SK-N-SH (cell line): ENCODE measurements around the gene RNF180. TPM values are rescaled to one million over a fixed set of nuclear protein-coding genes. Genes with fewer than 3 reads are reported as not detected.

Experiments used
- CTCF ChIA-PET: fragments of 300-600, 350-600 bp; formaldehyde crosslinking; extraction: SDS; loops from one replicate; lab custom pipeline; 2021; lab: Yijun Ruan, JAX
- POLR2A ChIA-PET: fragments of 350-600 bp; sonication (Branson Sonifier 250); formaldehyde crosslinking; extraction: SDS; loops from one replicate; lab custom pipeline; 2020; ENCODE audit warnings: antibody characterized with exemption, inconsistent platforms; lab: Yijun Ruan, JAX
- DNase-seq: peaks from one replicate; pipeline ENCODE4 v3.0.0; 2012
- H2AFZ ChIP-seq: fragments of 200-600 bp; sonication (generic); 2 replicates; pipeline ENCODE4 v1.8.1; 2016; ENCODE audit warnings: antibody characterized with exemption, mild to moderate bottlenecking, low read depth
- H3F3A ChIP-seq: fragments of 200-600 bp; sonication (generic); replicated peaks from 2 replicates; pipeline ENCODE3; 2016; ENCODE audit warnings: antibody characterized with exemption, mild to moderate bottlenecking; ENCODE audit not compliant: insufficient read depth
- H3K27ac ChIP-seq, 2 experiments: fragments of 200-500 bp in 1 of 2; fragments of 200-600 bp in 1 of 2; sonication (Bioruptor generic) in 1 of 2; sonication (generic), shearing (Covaris generic) in 1 of 2; 2 replicates each; pipeline versions ENCODE4 v1.5.1 to v1.6.1; 2014 to 2016; ENCODE audit warnings: low read depth in 2 of 2, inconsistent platforms in 1 of 2, low read length in 1 of 2, mild to moderate bottlenecking in 1 of 2, mixed read lengths in 1 of 2
- H3K27me3 ChIP-seq: fragments of 200-600 bp; sonication (generic), shearing (Covaris generic); 2 replicates; pipeline ENCODE4 v1.6.1; 2016; ENCODE audit warnings: mixed run types; ENCODE audit not compliant: insufficient read depth
- H3K36me3 ChIP-seq, 2 experiments: fragments of 200-500 bp in 1 of 2; fragments of 200-600 bp in 1 of 2; sonication (Bioruptor generic) in 1 of 2; sonication (generic) in 1 of 2; replicated peaks in 1 of 2; 2 replicates each; pipeline versions ENCODE3 to v1.5.1; 2014 to 2016; ENCODE audit warnings: low read length in 1 of 2, mild to moderate bottlenecking in 1 of 2; ENCODE audit not compliant: insufficient read depth in 2 of 2, control insufficient read depth in 1 of 2
- H3K4me1 ChIP-seq, 2 experiments: fragments of 200-500 bp in 1 of 2; fragments of 200-600 bp in 1 of 2; sonication (Bioruptor generic) in 1 of 2; sonication (generic), shearing (Covaris generic) in 1 of 2; 2 replicates each; pipeline versions ENCODE4 v1.5.1 to v1.6.1; 2014 to 2016; ENCODE audit warnings: low read depth in 1 of 2, low read length in 1 of 2, mixed run types in 1 of 2; ENCODE audit not compliant: insufficient read depth in 2 of 2, control insufficient read depth in 1 of 2
- H3K4me2 ChIP-seq: fragments of 200-600 bp; sonication (generic), shearing (Covaris generic); 2 replicates; pipeline ENCODE4 v1.6.1; 2017; ENCODE audit warnings: mixed run types
- H3K4me3 ChIP-seq, 2 experiments: fragments of 200-500 bp in 1 of 2; fragments of 200-600 bp in 1 of 2; sonication (Bioruptor generic) in 1 of 2; sonication (generic), shearing (Covaris generic) in 1 of 2; 2 replicates each; pipeline versions ENCODE4 v1.5.1 to v1.8.1; 2014 to 2016; ENCODE audit warnings: low read depth in 2 of 2, inconsistent platforms in 1 of 2, low read length in 1 of 2, mild to moderate bottlenecking in 1 of 2, mixed read lengths in 1 of 2, moderate library complexity in 1 of 2
- H3K79me2 ChIP-seq: fragments of 200-600 bp; sonication (generic); 2 replicates; pipeline ENCODE4 v1.8.1; 2017; ENCODE audit warnings: mild to moderate bottlenecking; ENCODE audit not compliant: insufficient read depth
- H3K9ac ChIP-seq: fragments of 200-600 bp; sonication (generic); 2 replicates; pipeline ENCODE4 v1.6.1; 2017; ENCODE audit warnings: mixed run types
- H3K9me2 ChIP-seq: fragments of 200-600 bp; sonication (generic); 2 replicates; pipeline ENCODE4 v1.6.1; 2017; ENCODE audit warnings: mixed run types
- H3K9me3 ChIP-seq: fragments of 200-600 bp; sonication (generic); 2 replicates; pipeline ENCODE4 v1.6.1; 2017; ENCODE audit warnings: mixed run types, mild to moderate bottlenecking, moderate library complexity
- H4K20me1 ChIP-seq: fragments of 200-600 bp; sonication (generic); 2 replicates; pipeline ENCODE4 v1.6.1; 2017; ENCODE audit warnings: mild to moderate bottlenecking, mixed run types; ENCODE audit not compliant: insufficient read depth
- CHD2 ChIP-seq: fragments of 150-350 bp; IDR thresholded peaks from 2 replicates; pipeline ENCODE4 v1.6.1; 2018; ENCODE audit warnings: low read length; ENCODE audit not compliant: partially characterized antibody
- CTCF ChIP-seq: fragments of 200-600 bp; sonication (generic); IDR thresholded peaks from 2 replicates; pipeline ENCODE4 v1.6.1; 2017; ENCODE audit warnings: antibody characterized with exemption, mild to moderate bottlenecking, moderate library complexity
- EP300 ChIP-seq, 2 experiments: IDR thresholded peaks; 2 replicates each; pipeline versions ENCODE4 v1.4.0 to v1.6.1; 2012; ENCODE audit warnings: borderline replicate concordance in 1 of 2, low read depth in 1 of 2, low read length in 1 of 2
- FOXJ3 ChIP-seq: sonication (generic); formaldehyde crosslinking; IDR thresholded peaks from 2 replicates; pipeline ENCODE4 v1.5.1; 2020; ENCODE audit warnings: mild to moderate bottlenecking, missing genetic modification reagents
- FOXM1 ChIP-seq: IDR thresholded peaks from 2 replicates; pipeline ENCODE4 v1.4.0; 2012; ENCODE audit warnings: low read depth, mild to moderate bottlenecking
- GABPA ChIP-seq: IDR thresholded peaks from 2 replicates; pipeline ENCODE4 v1.4.0; 2012; ENCODE audit warnings: low read depth, mild to moderate bottlenecking
- GATA2 ChIP-seq: sonication (generic); formaldehyde crosslinking; IDR thresholded peaks from 2 replicates; pipeline ENCODE4 v1.5.0; 2020; ENCODE audit warnings: mild to moderate bottlenecking, missing genetic modification reagents
- IRF3 ChIP-seq: fragments of 150-350 bp; IDR thresholded peaks from 2 replicates; pipeline ENCODE4 v1.6.1; 2016; ENCODE audit warnings: mild to moderate bottlenecking, low read depth, low read length
- MEF2A ChIP-seq: IDR thresholded peaks from 2 replicates; pipeline ENCODE4 v1.4.0; 2012; ENCODE audit warnings: low read depth, borderline replicate concordance
- MXI1 ChIP-seq: IDR thresholded peaks from 2 replicates; pipeline ENCODE4 v1.6.1; 2012; ENCODE audit warnings: mild to moderate bottlenecking, low read depth, low read length, improper control_type of control experiment
- PBX3 ChIP-seq: IDR thresholded peaks from 2 replicates; pipeline ENCODE4; 2012
- RCOR1 ChIP-seq: fragments of 150-350 bp; IDR thresholded peaks from 2 replicates; pipeline ENCODE4 v1.6.1; 2017; ENCODE audit warnings: antibody characterized with exemption, low read length
- RFX5 ChIP-seq: IDR thresholded peaks from 2 replicates; pipeline ENCODE4 v1.6.1; 2012; ENCODE audit warnings: mild to moderate bottlenecking, improper control_type of control experiment, low read length
- SIN3A ChIP-seq: IDR thresholded peaks from 2 replicates; pipeline ENCODE4 v1.6.1; 2012; ENCODE audit warnings: low read depth, mild to moderate bottlenecking, low read length, moderate library complexity, borderline replicate concordance
- TCF12 ChIP-seq: IDR thresholded peaks from 2 replicates; pipeline ENCODE4 v1.4.0; 2012
- TEAD4 ChIP-seq: IDR thresholded peaks from 2 replicates; pipeline ENCODE4 v1.4.0; 2012; ENCODE audit warnings: mild to moderate bottlenecking, borderline replicate concordance; ENCODE audit not compliant: insufficient read depth
- USF1 ChIP-seq: IDR thresholded peaks from 2 replicates; pipeline ENCODE4 v1.4.0; 2012; ENCODE audit warnings: low read depth, borderline replicate concordance
- USF2 ChIP-seq: fragments of 150-350 bp; IDR thresholded peaks from 2 replicates; pipeline ENCODE4 v1.6.1; 2017; ENCODE audit warnings: antibody characterized with exemption, low read length, low read depth, borderline replicate concordance
- ZBTB33 ChIP-seq: IDR thresholded peaks from 2 replicates; pipeline ENCODE4 v1.4.0; 2012; ENCODE audit warnings: low read depth, borderline replicate concordance
- WGBS: methylation state at CpG from one replicate; pipeline ENCODE4 v1.1.6; 2017; ENCODE audit warnings: low lambda C conversion rate; 5-methylcytosine and 5-hydroxymethylcytosine counted together
- polyA plus RNA-seq, 3 experiments: library from polyadenylated mRNA; depleted of rRNA; stranded (reverse); fragments of >200 nt; gene quantifications; 2 replicates each; pipeline ENCODE4 v1.2.3, GENCODE V29; 2012

Gene RNF180
- polyA plus RNA-seq, 1 of the 3 experiments (the other 2 are of a cell fraction), result 0.02 TPM

GRCh38 chr5:64308135-64308534, 142.5 kb downstream of the RNF180 start:
- no peaks in the 10 kb centered on the region for H3K79me2 ChIP-seq
- no peaks in the 10 kb centered on the region for H3K4me1 ChIP-seq
- POLR2A ChIA-PET, result no interaction called here
- DNase-seq, result no peak
- no peak overlapping the region for H3K9ac ChIP-seq
- H3K27me3 ChIP-seq, result no peaks in the 10 kb centered on the region
- CTCF ChIA-PET, result no interaction called here
- no peaks in the 10 kb centered on the region for H3K36me3 ChIP-seq
- no peak overlapping the region for H2AFZ ChIP-seq
- no peaks in the 10 kb centered on the region for H4K20me1 ChIP-seq
- WGBS, result 0% methylated on average over 1 of the region's 1 CpG
- H3K9me3 ChIP-seq, result no peaks in the 10 kb centered on the region
- no peak overlapping the region for H3K4me3 ChIP-seq
- H3F3A ChIP-seq, result no peaks in the 10 kb centered on the region
- no peak overlapping the region for H3K4me2 ChIP-seq
- H3K9me2 ChIP-seq, result no peaks in the 10 kb centered on the region
- TF ChIP-seq USF2 (no peak), IRF3 (no peak), FOXJ3 (CRISPR knock-in tag) (no peak), MXI1 (no peak), PBX3 (no peak), SIN3A (no peak), RCOR1 (no peak), FOXM1 (no peak), TEAD4 (no peak), GABPA (no peak), MEF2A (no peak), RFX5 (no peak), TCF12 (no peak), CHD2 (no peak), GATA2 (CRISPR knock-in tag) (no peak), USF1 (no peak), EP300 (IDR thresholded peaks at IDR 0.05; ENCODE audit: borderline replicate concordance in 1 of 2, low read depth in 1 of 2, low read length in 1 of 2) (no peak), ZBTB33 (no peak), CTCF (no peak)
- no peak overlapping the region for H3K27ac ChIP-seq
